Astrocyte (in vitro differentiated cells and primary cell): ENCODE data around the gene TAF6.

Experiments
- EZH2 ChIP-seq: IDR thresholded peaks from 2 replicates; pipeline ENCODE4 v1.6.1; 2012; ENCODE audit warnings: mild to moderate bottlenecking, low read length, inconsistent platforms; ENCODE audit not compliant: insufficient read depth
- TF ChIP-seq, protein P1 (sequence below): IDR thresholded peaks from 2 replicates; pipeline ENCODE4 v1.5.1; 2011; ENCODE audit warnings: low read depth, mild to moderate bottlenecking, inconsistent platforms, low read length, moderate library complexity; ENCODE audit not compliant: insufficient read depth

DNA sequence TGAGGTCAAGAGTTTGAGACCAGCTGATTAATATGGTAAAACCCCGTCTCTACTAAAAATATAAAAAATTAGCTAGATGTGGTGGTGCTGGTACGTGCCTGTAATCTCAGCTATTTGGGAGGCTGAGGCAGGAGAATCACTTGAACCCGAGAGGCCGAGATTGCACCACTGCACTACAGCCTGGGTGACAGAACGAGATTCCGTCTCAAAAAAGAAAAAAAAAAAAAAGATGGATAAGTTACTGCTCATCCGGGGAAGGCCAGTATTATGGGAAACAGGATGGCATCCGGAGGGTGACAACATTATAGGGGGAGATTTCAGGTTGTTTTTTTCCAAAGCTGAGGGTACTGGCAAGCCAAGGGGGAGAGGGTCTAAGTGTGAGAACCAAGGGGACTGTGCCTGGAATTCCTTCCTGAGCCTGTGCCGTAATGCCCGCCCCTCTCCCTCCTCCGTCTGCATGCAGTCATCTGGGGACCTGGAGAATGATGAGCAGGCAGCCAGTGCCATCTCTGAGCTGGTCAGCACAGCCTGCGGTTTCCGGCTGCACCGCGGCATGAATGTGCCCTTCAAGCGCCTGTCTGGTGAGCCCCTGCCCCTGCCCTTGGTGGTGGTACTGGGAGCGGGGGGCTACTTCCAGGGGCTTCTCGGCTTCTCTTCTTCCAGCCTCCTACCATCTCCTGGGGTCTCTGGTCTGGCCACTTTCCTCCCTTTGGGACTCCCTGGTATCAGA is 33.9 kb upstream of the TAF6 start:
- TF ChIP-seq, protein P1, sequence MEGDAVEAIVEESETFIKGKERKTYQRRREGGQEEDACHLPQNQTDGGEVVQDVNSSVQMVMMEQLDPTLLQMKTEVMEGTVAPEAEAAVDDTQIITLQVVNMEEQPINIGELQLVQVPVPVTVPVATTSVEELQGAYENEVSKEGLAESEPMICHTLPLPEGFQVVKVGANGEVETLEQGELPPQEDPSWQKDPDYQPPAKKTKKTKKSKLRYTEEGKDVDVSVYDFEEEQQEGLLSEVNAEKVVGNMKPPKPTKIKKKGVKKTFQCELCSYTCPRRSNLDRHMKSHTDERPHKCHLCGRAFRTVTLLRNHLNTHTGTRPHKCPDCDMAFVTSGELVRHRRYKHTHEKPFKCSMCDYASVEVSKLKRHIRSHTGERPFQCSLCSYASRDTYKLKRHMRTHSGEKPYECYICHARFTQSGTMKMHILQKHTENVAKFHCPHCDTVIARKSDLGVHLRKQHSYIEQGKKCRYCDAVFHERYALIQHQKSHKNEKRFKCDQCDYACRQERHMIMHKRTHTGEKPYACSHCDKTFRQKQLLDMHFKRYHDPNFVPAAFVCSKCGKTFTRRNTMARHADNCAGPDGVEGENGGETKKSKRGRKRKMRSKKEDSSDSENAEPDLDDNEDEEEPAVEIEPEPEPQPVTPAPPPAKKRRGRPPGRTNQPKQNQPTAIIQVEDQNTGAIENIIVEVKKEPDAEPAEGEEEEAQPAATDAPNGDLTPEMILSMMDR = no peak
- TF ChIP-seq EZH2 = no peak
